GM21515 (cell line): ENCODE data around the gene CHRNA7.

Experiments
- ATAC-seq: cut with Tn5 transposase; IDR thresholded peaks from one replicate; pipeline ENCODE4 v1.9.1; 2021; ENCODE audit not compliant: unreplicated experiment

Gene CHRNA7

DNA sequence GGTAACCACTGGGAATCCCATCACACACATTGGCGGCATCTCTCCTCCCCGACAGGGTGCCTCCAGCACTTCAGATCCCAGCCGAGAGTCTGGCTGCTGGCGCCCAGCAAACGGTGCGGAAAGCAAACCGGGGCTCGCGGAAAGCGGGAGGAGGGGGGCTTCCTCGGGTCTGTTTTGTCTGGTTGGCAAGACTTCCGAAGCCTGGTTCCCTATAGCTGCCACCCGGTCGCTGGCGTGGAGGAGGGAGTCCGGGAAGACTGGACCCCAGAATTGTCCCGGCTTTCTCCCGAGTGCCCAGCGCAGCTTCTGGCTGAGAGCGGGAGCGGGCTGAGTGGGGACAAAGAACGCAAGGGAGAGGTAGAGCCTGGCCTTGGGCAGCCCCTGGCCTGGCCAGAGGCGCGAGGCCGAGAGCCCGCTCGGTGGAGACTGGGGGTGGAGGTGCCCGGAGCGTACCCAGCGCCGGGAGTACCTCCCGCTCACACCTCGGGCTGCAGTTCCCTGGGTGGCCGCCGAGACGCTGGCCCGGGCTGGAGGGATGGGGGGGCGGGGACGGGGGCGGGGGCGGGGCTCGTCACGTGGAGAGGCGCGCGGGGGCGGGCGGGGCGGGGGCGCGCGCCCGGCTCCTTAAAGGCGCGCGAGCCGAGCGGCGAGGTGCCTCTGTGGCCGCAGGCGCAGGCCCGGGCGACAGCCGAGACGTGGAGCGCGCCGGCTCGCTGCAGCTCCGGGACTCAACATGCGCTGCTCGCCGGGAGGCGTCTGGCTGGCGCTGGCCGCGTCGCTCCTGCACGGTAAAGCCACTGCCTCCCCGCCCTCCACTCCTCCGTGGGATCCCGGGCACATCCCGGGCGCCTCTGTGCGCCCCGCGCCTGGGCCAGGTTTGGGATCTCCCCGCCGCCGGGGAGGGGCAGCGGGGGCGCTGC lies at the start of gene CHRNA7:
TSS of gene CHRNA7 (plus strand) at position 654 of the 920 bp plus-strand sequence. CDS start at position 734, 80 bp downstream.
- no peak for ATAC-seq

- ATAC-seq, result no peak
These were observed 44.7 kb upstream of the CHRNA7 start for GRCh38 chr15:31985607-31986006.

DNA sequence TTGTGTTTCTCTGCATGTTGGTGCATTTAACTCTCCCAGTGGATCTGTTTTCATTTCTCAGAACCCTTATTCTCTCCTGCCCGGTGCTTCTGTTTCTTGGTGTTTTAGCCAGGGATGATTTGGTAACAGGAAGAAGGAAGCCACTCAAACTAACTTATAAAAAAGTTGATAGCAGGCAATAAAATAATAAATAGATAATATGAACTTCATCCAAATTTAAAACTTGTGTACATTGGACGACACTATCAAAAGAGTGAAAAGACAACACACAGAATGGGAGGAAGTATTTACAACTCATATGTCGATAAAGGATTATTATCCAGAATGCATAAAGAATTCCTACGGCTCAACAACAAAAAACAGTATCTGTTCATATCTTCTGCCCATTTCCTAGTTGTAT lies 37.3 kb upstream of the CHRNA7 start:
- ATAC-seq, result no peak

DNA sequence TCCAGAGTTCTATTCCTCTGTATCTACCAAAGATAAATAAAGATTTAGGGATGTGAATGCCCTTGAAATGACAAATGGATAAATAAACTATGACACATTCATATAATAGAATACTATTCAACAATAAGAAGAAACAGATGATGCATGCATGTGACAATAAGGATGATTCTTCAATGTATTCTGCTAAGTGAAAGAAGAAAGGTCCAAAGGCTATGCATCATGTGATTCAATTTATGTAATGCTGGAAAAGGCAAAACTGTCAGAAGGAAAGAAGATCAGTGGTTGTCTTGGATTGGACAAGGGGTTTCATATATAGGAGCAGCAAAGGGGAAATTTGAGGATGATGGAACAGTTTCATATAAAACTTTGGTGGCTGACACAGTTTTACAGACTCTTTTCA lies 32.6 kb upstream of the CHRNA7 start:
- no peak for ATAC-seq

DNA sequence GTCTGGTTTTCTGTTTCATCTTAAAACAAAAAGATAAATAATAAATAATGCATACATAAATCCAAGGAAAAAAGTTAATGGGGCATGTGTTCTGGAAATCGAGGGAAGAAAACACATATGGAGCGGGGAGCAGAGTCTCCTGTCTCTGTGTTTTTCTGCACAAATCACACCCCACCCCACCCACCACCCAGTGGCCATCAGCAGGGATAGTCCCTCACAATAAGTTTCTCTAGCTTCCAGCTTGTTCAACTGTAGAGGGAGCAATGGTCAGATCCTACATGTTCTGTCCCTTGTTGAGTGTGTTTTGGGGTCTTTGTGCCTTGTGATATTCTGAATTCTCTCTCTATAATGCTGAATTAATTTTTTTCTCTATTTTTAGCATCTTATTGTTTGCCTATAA lies 26.8 kb upstream of the CHRNA7 start:
- ATAC-seq, result no peak

DNA sequence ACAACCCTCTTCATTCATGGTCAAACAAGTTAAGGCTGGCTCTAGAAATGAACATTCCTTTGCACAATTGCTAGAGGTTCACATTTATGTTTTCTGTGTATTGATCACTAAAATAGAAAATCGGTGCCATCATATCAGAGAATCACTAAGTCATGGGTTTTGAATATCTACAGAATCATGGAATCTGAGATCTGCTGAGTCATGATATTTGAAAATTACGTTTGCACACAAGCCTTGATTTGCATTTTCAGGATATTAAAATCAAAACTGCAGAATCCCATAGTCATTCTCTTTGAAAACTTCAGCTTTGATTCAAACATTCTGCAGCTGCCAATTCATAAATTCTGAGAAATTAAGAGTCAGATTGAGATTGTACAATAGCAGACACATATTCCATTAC lies 26.1 kb upstream of the CHRNA7 start:
- ATAC-seq, result no peak

DNA sequence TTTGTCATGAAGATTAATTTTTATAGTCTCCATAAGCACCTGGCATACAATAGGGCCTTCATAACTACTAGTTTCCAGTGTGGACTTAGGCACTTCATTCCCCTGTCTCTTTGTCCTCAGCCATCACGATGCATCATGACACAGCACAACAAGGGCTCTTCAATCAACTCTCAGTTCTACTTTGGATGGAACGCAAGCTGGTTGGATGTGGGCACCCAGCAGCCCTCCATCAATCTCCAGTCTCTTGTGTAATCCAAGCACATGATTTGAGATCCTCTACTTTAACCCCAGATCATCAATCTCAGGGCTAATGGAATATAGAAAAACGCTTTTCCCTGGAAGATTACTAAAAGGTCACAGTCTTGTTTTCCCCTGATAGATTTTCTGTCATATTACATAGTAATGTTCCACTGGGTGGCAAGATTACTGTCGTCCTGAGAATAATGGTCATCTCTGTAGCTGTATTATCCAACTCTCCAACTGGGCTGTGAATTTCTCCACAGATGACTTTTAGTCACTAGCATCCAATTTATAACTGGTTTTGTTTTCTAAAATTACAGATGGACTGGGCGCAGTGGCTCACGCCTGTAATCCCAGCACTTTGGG lies 22.9 kb upstream of the CHRNA7 start:
- no peak for ATAC-seq

DNA sequence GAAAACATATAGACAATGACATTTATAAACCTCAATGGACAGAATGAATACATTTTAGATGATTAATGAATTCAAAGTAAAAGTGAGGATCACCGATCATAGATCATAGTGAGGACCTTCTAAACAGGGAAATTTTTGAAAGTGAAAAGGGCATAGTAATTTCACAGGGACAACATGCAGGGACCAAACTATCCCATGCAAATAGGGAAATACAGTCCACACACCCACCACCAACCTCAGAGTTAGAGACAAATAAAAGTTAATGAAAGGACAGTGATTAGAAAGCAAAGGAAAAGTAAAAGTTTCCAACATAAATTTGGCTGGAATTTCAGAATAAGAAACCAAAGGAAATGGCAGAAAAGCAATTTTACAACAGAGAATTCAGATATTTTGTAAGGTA lies 15.4 kb upstream of the CHRNA7 start:
- no peak for ATAC-seq

DNA sequence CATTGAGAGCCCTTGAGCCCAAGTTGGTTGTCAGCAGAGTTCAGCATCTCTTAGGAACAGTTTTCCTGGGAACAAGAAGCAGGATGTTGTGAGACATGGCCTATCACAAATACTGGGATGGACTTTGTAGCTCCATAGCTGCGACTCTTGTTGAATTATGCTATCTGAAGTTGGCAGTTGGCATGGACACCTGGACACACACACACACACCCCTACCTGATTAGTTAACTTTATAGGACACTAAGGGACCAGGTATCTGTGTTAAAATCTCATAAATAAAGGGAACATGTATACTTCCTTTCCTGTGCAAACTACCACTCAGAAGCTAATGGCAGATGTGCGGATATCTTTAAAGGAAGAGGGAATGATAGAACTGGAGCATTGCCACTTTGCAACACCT lies 10.2 kb upstream of the CHRNA7 start:
- no peak for ATAC-seq

DNA sequence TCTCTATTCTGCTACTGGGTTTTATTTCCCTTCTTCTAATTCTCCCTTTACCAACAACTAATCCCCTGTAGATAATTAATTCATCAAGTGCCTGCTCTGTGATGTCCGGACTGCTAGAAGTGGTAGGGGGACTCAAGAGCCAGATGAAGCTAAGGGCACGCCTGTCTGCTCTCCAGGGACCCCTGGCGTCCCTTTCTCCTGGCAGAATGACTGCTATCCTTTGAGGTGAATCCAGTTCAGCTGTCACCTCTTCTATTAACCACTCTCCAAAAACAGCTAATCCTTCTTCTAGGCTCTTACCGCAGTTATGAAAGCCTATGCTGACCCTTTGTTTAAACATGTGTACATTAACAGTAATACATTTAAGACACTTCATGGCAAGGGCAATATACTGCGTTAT lies 1.4 kb upstream of the CHRNA7 start:
- ATAC-seq, result no peak

- ATAC-seq, result no peak
These were observed 880 bp upstream of the CHRNA7 start for GRCh38 chr15:32029409-32029861.

DNA sequence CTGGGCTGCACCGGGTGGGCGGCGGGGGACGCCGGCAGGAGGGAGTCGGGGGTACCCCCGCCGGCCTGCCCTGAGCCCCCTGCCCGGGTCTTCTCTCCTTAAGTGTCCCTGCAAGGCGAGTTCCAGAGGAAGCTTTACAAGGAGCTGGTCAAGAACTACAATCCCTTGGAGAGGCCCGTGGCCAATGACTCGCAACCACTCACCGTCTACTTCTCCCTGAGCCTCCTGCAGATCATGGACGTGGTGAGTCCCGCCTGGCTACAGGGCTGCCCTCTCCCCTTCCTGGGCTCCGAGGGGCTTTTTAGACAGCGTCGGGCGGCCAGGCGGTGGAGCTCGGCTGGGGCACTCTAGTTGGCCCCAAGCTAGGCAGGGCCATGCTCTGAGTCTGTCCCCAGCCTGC lies 480 bp downstream of the CHRNA7 start:
- no peak for ATAC-seq

- no peak for ATAC-seq
These were observed 3.0 kb downstream of the CHRNA7 start for GRCh38 chr15:32033186-32033890.

DNA sequence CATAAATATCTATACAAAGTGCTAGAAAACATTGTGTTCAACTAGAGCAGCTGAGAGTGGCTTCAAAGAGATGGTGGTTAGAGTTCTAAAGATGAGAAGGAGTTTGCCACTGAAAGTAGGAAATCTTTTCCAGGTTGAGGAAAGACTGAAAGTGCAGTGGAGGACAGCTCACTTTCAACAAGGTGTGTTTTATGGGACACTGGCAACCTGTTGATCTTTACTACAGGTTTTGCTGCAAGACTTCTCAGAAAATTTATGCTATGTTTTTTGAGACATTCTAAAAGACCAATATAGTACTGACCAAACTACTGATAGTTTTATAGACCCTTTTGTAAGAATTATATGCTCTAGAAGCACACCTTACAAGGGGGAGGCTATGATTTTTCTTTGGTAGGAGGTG lies 3.8 kb downstream of the CHRNA7 start:
- ATAC-seq, result no peak

- no peak for ATAC-seq
These were observed 5.0 kb downstream of the CHRNA7 start for GRCh38 chr15:32035285-32035684.

DNA sequence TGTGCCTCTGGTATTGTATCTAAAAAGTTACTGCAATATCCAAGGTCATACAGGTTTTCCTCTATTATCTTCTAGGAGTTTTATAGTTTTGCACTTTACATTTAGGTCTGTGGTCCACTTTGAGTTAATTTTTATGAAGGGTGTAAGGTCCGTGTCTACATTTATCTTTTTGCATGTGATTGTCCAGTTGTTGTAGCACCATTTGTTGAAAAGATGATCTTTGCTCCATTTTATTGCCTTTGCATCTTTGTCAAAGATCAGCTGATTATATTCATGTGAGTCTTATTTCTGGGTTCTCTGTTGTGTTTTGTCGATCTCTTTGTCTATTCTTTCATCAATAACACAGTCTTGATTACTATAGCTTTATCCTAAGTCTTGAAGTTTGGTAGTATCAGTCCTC lies 6.7 kb downstream of the CHRNA7 start:
- no peak for ATAC-seq

DNA sequence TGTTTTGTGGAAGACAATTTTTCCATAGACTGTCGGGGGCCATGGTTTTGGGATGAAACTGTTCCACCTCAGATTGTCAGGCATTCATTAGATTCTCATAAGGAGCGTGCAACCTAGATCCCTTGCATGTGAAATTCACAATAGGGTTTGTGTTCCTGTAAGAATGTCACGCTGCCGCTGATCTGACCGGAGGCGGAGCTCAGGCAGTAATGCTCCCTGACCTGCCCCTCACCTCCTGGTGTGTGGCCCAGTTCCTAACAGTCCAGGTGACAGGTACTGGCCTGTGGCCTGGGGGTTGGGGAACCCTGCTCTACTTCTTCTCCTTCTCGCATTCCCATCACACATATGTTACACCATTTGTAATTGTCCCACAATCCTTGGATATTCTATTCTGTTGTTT lies 11.0 kb downstream of the CHRNA7 start:
- no peak for ATAC-seq

- ATAC-seq, result no peak
These were observed 12.1 kb downstream of the CHRNA7 start for GRCh38 chr15:32042269-32042972.

GRCh38 chr15:32053719-32054118 lies 23.4 kb downstream of the CHRNA7 start:
- no peak for ATAC-seq

- no peak for ATAC-seq
These were observed 27.6 kb downstream of the CHRNA7 start for GRCh38 chr15:32057876-32058425.

DNA sequence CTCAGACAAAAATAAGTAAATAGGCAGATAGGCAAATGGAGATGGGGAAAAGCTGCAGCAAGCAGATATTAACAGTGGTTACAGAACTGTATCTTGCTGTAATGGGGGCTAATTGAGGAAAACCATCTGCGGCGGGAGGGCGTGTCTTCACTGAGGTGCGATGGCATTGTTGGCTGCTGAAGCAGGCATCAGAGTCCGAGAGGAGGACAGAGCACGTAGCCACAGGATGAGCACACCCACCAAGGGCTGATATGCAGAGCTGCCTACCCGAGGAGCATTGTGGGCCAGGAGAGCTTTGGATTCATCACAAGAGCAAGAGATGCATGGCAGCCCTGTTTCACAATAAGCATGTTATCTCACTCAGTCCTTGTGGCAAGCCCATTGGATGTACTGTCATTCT lies 30.4 kb downstream of the CHRNA7 start:
- no peak for ATAC-seq
